ENCODE results near the gene TTLL10. TPM values are rescaled to one million over a fixed set of nuclear protein-coding genes. Genes with fewer than 3 reads are reported as not detected.
A peak's percentile ranks its signal among the peaks of the same experiment; 100 is the strongest.

The TTLL10 gene
- total and polyA plus RNA-seq, 2 of the 8 experiments (the other 6 are each of a cell fraction or from before 2014, with no cell fraction given): 1.1 to 1.7 TPM

- peak; percentile 88 for TF ChIP-seq ATF3 (IDR thresholded peaks at IDR 0.05; ENCODE audit: insufficient read depth, low read depth, low read length)
- TF ChIP-seq SAP30 (IDR thresholded peaks at IDR 0.05; ENCODE audit: insufficient read depth, insufficient replicate concordance, low read length): no peak
- TF ChIP-seq, protein P1, sequence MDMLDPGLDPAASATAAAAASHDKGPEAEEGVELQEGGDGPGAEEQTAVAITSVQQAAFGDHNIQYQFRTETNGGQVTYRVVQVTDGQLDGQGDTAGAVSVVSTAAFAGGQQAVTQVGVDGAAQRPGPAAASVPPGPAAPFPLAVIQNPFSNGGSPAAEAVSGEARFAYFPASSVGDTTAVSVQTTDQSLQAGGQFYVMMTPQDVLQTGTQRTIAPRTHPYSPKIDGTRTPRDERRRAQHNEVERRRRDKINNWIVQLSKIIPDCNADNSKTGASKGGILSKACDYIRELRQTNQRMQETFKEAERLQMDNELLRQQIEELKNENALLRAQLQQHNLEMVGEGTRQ (IDR thresholded peaks at IDR 0.05; ENCODE audit: low read length): peak; percentile 96
- peak; percentile 45; the same call in 1 of the 2 replicates for TF ChIP-seq SIX5 (IDR thresholded peaks at IDR 0.05; ENCODE audit: low read depth, low read length)
- TF ChIP-seq RBBP5 (IDR thresholded peaks at IDR 0.05; ENCODE audit: borderline replicate concordance, low read depth, low read length): peak; percentile 49; the same call in 1 of the 2 replicates
- TF ChIP-seq TAF7 (optimal IDR thresholded peaks at IDR 0.05; ENCODE audit: borderline replicate concordance, low read depth, low read length): peak; percentile 62
- TF ChIP-seq SP1 (IDR thresholded peaks at IDR 0.05; ENCODE audit: low read depth, low read length): peak; percentile 69; the same call in 1 of the 2 replicates
- TF ChIP-seq CREB1 (IDR thresholded peaks at IDR 0.05): peak; percentile 73
- 0 out of 2 replicates have a peak, but pooled peaks have one; percentile 73 for TF ChIP-seq SP4 (IDR thresholded peaks at IDR 0.05; ENCODE audit: low read length)
- TF ChIP-seq, protein P2, sequence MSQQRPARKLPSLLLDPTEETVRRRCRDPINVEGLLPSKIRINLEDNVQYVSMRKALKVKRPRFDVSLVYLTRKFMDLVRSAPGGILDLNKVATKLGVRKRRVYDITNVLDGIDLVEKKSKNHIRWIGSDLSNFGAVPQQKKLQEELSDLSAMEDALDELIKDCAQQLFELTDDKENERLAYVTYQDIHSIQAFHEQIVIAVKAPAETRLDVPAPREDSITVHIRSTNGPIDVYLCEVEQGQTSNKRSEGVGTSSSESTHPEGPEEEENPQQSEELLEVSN (IDR thresholded peaks at IDR 0.05): peak; percentile 32; the same call in 1 of the 2 replicates
Observed at GRCh38 chr1:1231400-1232207, 57.9 kb downstream of the TTLL10 start, which contains the start of gene SDF4 (continued).

All from H1 (cell line).